ENCODE data around the gene RAB40C.

RAB40C gene

DNA sequence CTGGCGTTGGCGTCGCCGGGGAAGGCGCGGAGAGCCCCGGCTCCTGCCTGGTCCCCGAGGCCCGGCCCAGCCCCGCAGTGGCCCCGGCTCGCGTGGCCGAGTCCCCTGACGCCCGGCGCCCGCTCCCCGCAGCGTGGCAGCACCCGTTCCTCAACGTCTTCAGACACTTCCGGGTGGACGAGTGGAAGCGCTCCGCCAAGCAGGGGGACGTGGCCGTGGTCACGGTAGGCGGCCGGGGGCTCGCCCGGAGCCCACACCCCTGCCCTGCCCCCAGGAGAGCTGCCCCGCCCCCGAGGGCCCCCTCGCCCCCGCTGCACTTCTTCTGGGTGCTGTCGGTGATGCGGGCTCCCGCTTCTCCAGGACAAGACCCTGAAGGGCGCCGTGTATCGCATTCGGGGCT lies 59.8 kb downstream of the RAB40C start:
- DNase-seq: no peak

- DNase-seq: no peak
Observed at GRCh38 chr16:651844-652243, 62.0 kb downstream of the RAB40C start.

DNA sequence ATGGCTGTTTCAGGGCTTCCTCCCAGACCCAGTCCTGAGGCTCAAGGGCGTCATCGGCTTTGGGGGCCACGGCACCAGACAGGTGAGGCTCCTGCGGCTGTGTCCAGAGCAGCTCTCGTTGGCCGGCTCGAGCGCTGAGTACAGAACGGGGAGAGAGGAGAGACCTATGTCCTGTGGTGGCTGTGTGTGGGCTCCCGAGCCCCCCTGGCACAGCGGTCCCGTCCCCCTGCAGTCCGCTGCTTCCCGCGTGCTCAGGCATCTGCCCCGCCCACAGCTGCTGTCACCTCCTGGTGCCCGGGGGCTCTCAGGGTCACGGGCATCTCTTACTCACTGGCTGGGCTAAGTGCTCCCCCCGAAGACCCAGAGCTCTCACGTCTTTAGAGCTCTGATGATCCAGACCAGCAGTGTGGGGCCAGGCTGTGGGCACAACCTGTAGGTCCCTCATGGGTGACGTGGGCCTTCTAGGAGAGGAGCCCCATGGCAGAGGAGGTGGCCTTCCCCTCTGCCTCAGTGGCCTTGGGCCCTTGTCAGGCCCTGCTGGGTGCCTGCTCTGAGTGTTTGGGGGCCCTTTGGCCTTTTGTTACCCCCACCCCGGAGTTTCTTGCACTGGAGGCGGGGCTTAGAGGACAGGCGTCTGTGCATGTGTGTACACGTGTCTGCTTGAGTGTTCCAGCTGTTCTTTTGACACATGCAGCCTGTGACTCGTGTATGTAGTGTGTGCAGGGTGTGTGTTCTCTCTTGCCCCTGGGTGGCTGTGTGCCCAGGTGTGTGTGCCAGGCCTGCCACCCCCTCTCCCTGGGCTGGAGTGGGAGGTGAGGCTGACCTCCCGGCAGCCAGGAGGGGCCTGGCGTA lies 62.8 kb downstream of the RAB40C start:
- DNase-seq: no peak

DNA sequence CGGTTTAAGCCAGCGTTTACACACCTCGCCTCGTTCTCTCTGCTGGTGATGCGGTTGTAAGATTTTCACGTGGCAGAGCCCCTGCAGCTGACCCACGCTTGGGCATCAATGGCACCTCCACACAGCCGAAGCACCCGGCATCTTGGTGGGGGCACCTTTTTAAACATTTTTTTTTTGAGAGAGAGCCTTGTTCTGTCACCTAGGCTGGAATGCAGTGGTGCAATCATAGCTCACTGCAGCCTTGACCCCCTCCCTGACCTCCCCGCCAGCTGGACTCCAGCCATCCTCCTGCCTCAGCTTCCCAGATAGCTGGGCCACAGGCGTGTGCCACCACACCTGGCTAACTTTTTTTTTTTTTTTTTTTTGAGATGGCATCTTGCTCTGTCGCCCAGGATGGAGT lies 64.2 kb downstream of the RAB40C start:
- no peak for DNase-seq

DNA sequence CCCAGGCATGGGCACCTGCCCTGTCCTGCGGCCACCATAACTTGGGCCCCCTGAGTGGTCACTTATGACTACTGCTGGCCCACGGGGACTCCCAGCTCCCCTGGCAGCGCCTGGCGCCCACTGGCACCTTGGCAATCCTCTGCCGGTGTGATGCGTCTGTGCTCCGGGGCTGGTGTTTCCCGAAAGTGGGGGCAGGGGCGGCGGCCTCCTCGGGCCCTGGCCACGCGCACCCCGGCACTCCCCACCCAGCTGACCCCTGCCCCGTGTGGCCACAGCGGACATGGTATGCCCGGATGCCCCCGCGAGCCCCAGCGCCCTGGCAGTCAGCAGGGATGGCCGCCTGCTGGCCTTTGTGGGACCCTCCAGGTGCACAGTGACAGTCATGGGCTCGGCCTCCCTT lies 67.6 kb downstream of the RAB40C start:
- DNase-seq: no peak

GRCh38 chr16:658679-659571 lies 69.1 kb downstream of the RAB40C start:
- no peak for DNase-seq

- no peak for DNase-seq
Observed at GRCh38 chr16:659618-660017, 69.8 kb downstream of the RAB40C start.

- DNase-seq: no peak
Observed at GRCh38 chr16:660132-660458, 70.2 kb downstream of the RAB40C start.

DNA sequence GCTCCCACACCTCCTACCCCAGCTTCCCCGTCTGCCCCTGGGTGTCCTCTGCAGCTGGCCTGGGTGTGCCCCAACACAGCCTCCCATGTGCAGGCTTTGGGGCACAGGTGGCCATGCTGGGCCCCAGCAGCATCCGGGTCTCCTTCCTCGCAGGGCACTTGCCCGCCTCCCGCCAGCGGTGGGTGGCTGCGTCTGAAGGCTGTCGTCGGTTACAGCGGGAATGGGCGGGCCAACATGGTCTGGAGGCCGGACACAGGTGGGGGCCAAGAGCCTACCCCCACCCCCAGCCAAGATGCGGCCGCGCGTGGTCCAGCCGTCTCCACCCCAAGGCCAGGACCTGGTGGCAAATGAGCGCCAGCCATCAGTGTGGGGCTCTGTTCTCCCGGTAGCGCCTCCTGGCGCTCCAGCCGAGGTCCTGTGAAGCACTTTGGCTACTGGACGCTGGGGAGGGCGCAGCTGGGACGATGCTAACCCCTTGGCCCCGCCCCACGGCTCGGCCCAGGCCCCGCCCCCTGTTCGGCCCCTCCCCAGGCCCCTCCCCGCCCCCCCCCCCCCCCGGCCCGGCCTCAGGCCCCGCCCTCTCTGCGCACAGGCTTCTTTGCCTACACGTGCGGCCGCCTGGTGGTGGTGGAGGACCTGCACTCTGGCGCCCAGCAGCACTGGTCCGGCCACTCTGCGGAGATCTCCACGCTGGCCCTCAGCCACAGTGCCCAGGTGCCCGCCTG lies 70.8 kb downstream of the RAB40C start:
- DNase-seq: peak; percentile 28

DNA sequence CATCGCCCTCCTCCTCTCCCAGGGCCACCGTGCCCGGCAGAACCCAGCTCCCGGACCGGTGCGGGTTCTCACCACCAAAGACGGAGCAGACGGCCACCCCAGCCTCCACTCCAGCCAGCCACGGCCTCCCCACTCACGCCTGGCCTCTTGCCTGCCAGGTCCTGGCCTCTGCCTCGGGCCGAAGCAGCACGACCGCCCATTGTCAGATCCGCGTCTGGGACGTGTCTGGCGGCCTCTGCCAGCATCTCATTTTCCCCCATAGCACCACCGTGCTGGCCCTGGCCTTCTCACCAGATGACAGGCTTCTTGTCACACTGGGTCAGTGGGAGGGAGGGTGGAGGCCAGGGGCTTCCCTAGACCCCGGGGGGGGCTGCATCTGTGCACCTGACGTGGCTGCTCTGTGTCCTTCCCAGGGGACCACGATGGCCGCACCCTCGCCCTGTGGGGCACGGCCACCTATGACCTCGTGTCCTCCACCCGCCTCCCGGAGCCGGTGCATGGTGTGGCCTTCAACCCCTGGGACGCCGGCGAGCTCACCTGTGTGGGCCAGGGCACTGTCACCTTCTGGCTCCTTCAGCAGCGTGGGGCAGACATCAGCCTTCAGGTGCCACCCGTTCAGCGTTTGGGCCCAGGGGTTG lies 71.4 kb downstream of the RAB40C start:
- DNase-seq: no peak

GRCh38 chr16:662095-662494 lies 72.2 kb downstream of the RAB40C start:
- no peak for DNase-seq

DNA sequence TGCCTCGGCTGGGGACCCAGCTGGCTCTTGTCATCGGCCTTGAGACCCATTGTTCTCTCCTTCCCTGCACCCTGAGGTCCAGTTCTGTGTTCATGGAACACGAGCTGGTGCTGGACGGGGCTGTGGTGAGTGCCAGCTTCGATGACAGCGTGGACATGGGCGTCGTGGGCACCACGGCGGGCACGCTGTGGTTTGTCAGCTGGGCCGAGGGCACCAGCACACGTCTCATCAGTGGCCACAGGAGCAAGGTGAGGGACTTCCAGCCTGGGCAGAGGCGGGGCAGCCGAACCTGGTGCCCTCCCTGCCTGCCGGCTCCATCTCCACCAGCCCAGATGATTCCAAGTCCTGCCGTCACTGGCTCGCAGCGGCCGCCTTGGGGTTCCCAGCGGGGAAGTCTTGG lies 72.7 kb downstream of the RAB40C start:
- no peak for DNase-seq

DNA sequence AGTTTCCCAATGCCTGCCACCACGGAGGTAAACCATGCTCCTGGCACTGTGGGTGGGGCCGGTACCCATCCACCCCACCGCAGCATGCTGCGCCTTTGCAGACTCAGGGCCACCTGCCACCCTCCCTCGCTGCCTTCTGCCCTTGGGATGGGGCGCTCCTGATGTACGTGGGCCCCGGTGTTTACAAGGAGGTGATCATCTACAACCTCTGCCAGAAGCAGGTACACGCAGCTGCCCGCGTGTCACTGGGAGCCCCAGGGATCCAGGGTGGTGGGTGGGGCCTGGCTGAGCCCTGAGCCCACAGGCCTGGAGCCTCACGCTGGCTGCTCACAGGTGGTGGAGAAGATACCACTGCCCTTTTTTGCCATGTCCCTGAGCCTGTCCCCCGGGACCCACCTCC lies 76.7 kb downstream of the RAB40C start:
- DNase-seq: no peak

DNA sequence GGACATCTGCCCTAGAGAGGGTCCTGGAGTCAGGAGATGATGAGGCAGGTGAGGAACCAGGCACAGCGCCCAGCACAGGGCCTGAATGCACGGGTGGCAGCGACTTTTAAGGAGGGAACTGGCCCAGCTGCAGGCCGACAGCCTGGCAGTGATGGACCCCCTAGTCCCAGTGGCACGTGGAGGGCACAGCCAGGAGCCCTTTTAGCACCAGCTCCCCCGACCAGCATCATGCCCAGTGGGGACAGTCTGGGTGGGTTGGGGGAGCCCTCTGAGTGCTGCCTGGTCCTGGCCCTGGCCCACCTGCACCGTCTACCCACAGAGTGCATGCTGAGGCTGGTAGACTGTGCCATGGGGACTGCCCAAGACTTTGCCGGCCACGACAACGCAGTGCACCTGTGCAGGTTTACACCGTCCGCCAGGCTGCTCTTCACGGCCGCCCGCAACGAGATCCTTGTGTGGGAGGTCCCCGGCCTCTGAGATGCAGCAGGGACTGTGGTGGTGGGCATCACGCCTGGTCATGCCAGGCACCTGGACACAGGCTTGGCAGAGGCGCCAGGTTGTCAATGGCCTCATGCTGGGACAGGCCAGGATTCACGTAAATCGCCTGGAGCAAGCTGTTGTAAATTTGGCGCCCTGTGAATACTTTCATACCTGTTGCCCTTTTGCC lies 77.4 kb downstream of the RAB40C start:
- DNase-seq: no peak

DNA sequence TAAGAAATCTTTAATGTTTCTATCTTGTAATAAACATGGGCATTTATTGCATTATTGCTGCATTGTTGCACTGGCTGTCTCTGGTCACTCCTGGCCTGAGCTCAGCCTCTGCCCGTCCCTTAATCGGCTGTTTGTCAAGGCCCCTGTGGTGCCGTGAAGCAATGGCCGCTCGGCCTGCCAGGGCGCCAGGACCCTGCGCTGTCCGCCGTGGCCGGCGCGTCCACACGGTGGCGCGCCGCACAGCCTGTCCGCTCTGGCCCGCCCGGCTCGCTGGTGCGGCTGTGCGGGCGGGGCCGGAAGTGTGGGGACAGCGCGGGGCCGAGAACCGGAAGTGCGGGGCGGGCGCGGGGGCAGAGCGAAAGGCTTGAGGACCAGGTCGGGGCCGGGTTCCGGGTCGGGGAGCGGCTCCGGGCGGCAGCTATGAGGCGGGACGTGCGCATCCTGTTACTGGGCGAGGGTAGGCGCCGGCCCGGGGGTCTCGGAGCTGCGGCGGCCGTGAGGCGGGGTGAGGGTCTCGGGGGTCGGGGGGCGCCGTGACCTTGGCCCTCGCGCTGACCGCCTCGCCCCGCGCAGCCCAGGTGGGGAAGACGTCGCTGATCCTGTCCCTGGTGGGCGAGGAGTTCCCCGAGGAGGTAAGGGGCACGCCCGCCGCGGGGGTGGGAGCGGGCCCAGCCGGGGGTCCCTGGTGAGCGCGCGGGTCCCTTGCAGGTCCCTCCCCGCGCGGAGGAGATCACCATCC lies 78.1 kb downstream of the RAB40C start, which contains the start of gene RHOT2:
TSS of gene RHOT2 (plus strand) at position 353 of the 739 bp plus-strand sequence. CDS start at position 421, 68 bp downstream.
- peak; percentile 92 for DNase-seq

DNA sequence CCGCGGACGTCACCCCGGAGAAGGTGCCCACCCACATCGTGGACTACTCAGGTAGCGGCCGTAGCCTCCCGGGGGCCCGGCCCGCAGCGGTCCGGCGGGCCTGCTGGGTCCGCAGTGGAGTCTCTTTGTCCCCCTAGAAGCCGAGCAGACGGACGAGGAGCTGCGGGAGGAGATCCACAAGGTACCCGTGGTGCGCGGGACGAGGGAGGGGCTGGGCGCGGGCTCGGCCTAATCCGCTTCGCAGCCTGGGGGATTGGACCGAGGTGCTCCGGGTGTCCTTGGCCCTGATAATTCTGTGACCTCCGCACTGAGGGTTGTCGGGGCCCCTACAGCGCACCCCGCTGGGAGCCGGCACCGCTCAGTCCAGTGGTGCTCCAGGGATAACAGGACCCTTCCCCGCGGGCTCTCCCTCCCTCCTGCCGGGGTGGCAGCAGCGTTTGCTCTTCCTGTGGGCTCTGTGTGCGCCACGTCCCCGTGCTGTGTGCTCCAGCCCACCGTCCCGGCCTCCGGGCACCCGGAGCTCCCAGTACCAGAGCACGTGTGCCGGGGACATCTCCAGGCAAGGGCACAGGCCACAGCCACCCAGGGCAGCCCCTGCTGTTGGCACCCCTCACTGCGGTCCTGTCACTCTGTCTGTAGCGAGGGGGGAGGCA lies 78.8 kb downstream of the RAB40C start:
- DNase-seq: no peak

DNA sequence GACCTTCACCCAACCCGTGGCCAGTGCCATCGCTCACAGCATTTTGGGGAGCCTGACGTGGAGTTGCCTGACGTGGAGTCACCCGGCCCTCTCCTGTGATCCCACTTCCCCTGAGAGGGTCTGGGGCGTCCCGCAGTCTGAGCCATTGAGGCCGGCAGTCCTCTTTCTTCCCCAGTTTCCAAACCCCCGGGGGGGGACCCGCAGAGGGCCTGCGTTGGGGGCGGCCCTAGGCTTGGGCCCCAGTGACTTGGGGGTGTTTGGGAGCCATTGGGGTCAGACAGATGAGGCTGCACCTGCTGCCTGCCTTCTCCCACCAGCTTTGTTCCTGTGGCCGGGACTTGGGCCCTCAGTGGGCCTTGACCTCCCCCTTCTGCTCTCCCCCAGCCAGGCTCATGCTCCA lies 79.8 kb downstream of the RAB40C start:
- no peak for DNase-seq

DNA sequence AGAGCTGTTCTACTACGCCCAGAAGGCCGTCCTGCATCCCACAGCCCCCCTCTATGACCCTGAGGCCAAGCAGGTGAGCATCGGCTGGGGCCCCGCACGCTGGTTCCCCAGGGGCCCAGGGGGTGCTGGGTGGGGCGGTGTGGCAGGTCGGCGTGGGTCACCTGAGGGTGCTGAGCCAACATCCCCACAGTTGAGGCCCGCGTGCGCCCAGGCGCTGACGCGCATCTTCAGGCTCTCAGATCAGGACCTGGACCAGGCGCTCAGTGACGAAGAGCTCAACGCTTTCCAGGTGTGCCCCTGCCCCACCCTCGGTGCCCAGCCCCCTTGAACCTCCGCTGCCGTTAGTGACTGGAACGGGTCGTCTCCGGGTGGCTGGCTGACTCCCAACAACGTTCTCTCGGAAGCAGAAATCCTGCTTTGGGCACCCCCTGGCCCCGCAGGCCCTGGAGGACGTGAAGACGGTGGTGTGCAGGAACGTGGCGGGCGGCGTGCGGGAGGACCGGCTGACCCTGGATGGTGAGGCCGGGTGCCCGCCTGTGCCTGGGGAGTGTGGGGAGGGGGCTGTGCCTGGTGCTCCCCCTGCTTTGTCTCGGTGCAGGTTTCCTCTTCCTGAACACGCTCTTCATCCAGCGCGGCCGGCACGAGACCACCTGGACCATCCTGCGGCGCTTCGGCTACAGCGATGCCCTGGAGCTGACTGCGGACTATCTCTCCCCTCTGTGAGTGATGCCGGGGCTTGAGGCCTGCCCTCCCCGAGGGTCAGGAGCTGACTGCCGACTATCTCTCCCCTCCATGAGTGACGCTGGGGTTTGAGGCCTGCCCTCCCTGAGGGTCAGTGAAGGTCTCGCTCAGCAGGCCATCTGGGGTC lies 80.9 kb downstream of the RAB40C start:
- DNase-seq: no peak

DNA sequence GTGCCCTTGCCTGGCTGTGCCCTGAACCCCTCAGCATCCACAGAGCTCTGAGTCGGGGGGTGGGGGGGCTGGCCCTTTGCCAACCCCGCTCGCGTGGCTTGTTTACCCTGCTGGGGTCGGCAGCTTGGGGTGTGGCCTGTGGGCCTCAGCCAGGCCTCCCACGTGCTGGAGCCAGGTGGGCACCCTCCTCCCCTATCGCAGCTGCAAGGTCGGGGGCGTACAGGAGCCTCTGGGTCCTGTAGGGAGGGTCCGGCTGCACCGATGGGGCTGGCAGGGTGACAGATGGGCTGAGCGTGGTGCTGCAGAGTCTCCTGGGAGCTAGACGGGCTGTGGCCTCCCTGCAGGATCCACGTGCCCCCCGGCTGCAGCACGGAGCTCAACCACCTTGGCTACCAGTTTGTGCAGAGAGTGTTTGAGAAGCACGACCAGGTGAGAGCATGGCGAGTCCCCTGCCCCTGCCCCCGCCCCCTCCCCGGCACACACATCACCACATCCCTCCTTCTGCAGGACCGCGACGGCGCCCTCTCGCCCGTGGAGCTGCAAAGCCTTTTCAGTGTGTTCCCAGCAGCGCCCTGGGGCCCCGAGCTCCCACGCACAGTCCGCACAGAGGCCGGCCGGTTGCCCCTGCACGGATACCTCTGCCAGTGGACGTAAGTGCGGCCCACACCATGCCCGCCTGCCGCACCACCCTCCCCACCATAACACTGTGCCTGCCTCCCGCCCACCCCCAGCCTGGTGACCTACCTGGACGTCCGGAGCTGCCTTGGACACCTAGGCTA lies 81.7 kb downstream of the RAB40C start:
- DNase-seq: no peak
